Ascending aorta (tissue), 2 donors: ENCODE results near the gene ISLR. TPM values are rescaled to one million over a fixed set of nuclear protein-coding genes. Genes with fewer than 3 reads are reported as not detected.

ENCODE experiments used
- DNase-seq, 2 donors: peaks; one replicate each; pipeline ENCODE4 v3.0.0-alpha.2; 2019; ENCODE audit warnings: low spot score in 2 of 2
- H3K27ac ChIP-seq, 2 donors: fragments of 200-600 bp; sonication (generic); one replicate each; pipeline ENCODE4 v1.5.1; 2016 to 2017; ENCODE audit warnings: mild to moderate bottlenecking in 1 of 2
- H3K27me3 ChIP-seq: fragments of 200-600 bp; sonication (generic); one replicate; pipeline ENCODE4 v1.5.1; 2017
- H3K36me3 ChIP-seq, 2 donors: fragments of 200-600 bp; sonication (generic); one replicate each; pipeline ENCODE4 v1.5.1; 2016
- H3K4me1 ChIP-seq, 2 donors: fragments of 200-600 bp; sonication (generic); one replicate each; pipeline ENCODE4 v1.5.1; 2016 to 2017; ENCODE audit warnings: mild to moderate bottlenecking in 1 of 2
- H3K4me3 ChIP-seq, 2 donors: fragments of 200-600 bp; sonication (generic); one replicate each; pipeline ENCODE4 v1.5.1; 2016 to 2017; ENCODE audit warnings: mild to moderate bottlenecking in 1 of 2
- H3K9me3 ChIP-seq, 2 donors: fragments of 200-600 bp; sonication (generic); one replicate each; pipeline ENCODE4 v1.5.1; 2016
- CTCF ChIP-seq, 3 experiments: fragments of 200-600 bp in 2 of 3; fragments of 450-650 bp in 1 of 3; sonication (generic) in 2 of 3; IDR thresholded peaks; one replicate each; pipeline ENCODE4 v1.5.1; 2016 to 2019; ENCODE audit warnings: antibody characterized with exemption in 3 of 3, mild to moderate bottlenecking in 1 of 3, moderate library complexity in 1 of 3
- intact Hi-C: fragments of 100-400 bp; cut with DNase I; formaldehyde crosslinking; loops from one replicate; pipeline ENCODE4 v1.15.1; 2023
- total RNA-seq: library from RNA; depleted of rRNA; stranded (reverse); fragments of >200 nt; gene quantifications from one replicate; pipeline ENCODE4 v1.1.0, GENCODE V29; 2016

Gene ISLR
- total RNA-seq, 1 donor from 2014 or later: 211 TPM

DNA sequence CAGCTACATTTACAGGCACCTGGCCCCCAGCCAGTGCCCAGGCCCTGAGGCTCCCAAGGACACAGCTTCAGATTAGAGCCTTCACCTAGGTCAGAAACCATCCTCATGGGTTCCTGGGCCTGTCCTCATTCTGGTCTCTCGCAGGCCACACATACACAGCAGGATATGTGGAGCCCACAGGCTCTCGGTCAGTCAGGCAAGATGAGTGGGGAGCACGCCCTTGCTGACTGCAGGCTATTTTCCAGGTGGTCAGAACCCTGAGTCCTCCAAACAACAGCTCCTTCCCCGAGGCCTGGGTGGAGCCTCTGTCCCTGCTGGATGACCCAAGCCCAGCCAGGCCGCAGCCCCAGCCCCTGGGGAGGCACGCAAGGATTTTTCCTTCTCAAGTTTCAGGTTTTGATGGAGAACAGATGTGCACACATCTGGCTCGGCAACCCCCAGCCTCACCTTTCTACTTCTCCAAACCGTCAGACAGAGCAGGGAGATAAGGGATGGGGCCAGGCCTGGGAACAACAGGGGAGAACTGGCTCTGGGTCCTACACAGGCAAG lies 27.4 kb downstream of the ISLR start:
- Histone ChIP-seq H3K4me1 (peaks cover 21 to 32% of the 10 kb centered on the region in 2 donors), H3K4me3 (no peak overlapping the region), H3K27me3 (no peaks in the 10 kb centered on the region), H3K27ac (peak overlapping the region in 1 of 2 donors; percentile 9), H3K36me3 (no peaks in the 10 kb centered on the region), H3K9me3 (no peaks in the 10 kb centered on the region)
- DNase-seq: no peak
- no peak for TF ChIP-seq CTCF (IDR thresholded peaks at IDR 0.05)
- intact Hi-C loops: loop anchor here (5.0 kb wide), 1 partner anchor 44 kb away; no protein-coding TSS in a partner anchor

DNA sequence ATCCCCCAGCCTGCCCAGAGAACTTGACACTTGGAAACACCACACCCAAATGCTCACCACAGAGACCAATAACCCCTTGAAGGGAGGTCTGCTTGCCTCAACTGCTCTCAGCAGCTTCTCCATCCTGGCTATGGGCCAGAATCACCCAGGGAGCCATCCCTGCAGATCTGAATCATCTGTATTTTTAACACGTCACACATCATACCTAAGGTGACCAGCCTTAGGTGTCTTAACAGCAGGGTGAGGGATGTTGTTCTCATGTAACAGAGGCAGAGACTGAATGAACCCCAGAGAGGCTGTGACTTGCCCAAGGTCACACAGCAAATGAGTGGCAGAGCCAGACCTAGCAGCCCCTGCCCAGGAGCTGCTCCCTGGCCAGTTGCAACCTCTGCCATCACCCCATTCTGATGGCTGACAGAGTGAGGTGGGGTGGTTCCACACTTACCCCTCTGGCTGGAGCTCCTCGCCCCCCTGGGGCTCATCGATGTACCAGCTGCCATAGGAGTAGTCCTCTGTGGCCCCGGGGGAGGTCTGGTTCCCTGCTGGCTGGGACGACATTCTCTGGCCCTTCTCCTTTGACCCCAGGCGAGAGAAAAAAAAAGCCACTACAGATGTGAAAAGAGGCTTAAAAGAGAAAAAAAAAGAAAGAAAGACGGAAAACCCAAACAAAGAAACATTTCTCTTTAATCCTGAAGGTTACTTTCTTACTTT lies 28.4 kb downstream of the ISLR start:
- peaks cover 25 to 35% of the 10 kb centered on the region in 2 donors for H3K4me1 ChIP-seq
- H3K4me3 ChIP-seq: no peak overlapping the region
- no peaks in the 10 kb centered on the region for H3K9me3 ChIP-seq
- DNase-seq: no peak
- H3K27ac ChIP-seq: no peak overlapping the region
- H3K27me3 ChIP-seq: no peaks in the 10 kb centered on the region
- H3K36me3 ChIP-seq: no peaks in the 10 kb centered on the region
- intact Hi-C loops: loop anchor here (5.0 kb wide), 1 partner anchor 45 kb away; no protein-coding TSS in a partner anchor
- no peak for TF ChIP-seq CTCF (IDR thresholded peaks at IDR 0.05)

GRCh38 chr15:74202452-74203401 lies 29.2 kb downstream of the ISLR start, which contains the start of gene STRA6:
Gene STRA6, minus strand, starts transcription at chr15:74202787. Its CDS starts 520 bp downstream, at chr15:74202267.
- H3K27ac ChIP-seq: peak within 1 kb of the TSS in 1 of 2 donors; percentile 60
- no peak for TF ChIP-seq CTCF (IDR thresholded peaks at IDR 0.05)
- no peaks in the 10 kb centered on the region for H3K36me3 ChIP-seq
- H3K4me3 ChIP-seq: no peak within 1 kb of the TSS
- H3K9me3 ChIP-seq: no peaks in the 10 kb centered on the region
- no peak for DNase-seq
- peaks cover 27 to 36% of the 10 kb centered on the region in 2 donors for H3K4me1 ChIP-seq
- intact Hi-C loops: loop anchor here (5.0 kb wide), 1 partner anchor 45 kb away; no protein-coding TSS in a partner anchor
- H3K27me3 ChIP-seq: no peaks in the 10 kb centered on the region

- Histone ChIP-seq H3K27ac (peak overlapping the region; percentile 52 to 60), H3K4me1 (peaks cover 27 to 36% of the 10 kb centered on the region in 2 donors), H3K9me3 (no peaks in the 10 kb centered on the region), H3K27me3 (no peaks in the 10 kb centered on the region), H3K4me3 (no peak overlapping the region), H3K36me3 (no peaks in the 10 kb centered on the region)
- intact Hi-C loops: loop anchor here (2.0 to 5.0 kb wide), 3 partner anchors 27 to 47 kb away; no protein-coding TSS in a partner anchor
- DNase-seq: peak; percentile 35 to 88
- TF ChIP-seq CTCF (IDR thresholded peaks at IDR 0.05): no peak
Measured at GRCh38 chr15:74203914-74204431, 30.5 kb downstream of the ISLR start.

- no peaks in the 10 kb centered on the region for H3K27me3 ChIP-seq
- TF ChIP-seq CTCF (IDR thresholded peaks at IDR 0.05): no peak
- H3K36me3 ChIP-seq: no peaks in the 10 kb centered on the region
- H3K27ac ChIP-seq: no peak overlapping the region
- no peaks in the 10 kb centered on the region for H3K9me3 ChIP-seq
- H3K4me3 ChIP-seq: no peak overlapping the region
- no peak for DNase-seq
- H3K4me1 ChIP-seq: peaks cover 29 to 39% of the 10 kb centered on the region in 2 donors
- intact Hi-C loops: loop anchor here (2.0 to 5.0 kb wide), 3 partner anchors 29 to 68 kb away; no protein-coding TSS in a partner anchor
Measured at GRCh38 chr15:74205582-74205947, 32.1 kb downstream of the ISLR start.
